Activated CD8-positive, alpha-beta memory T cell treated with anti-CD3 and anti-CD28 coated beads for 36 hours (primary cell): ENCODE data around the gene PRKG1. TPM values are rescaled to one million over a fixed set of nuclear protein-coding genes. Genes with fewer than 3 reads are reported as not detected.

Source experiments
- CTCF ChIA-PET: fragments of 350-600 bp; sonication (Branson Sonifier 250); formaldehyde crosslinking; loops from one replicate; lab custom pipeline; 2021; ENCODE audit warnings: antibody characterized with exemption; lab: Charles Lee
- POLR2A ChIA-PET: fragments of 350-600 bp; sonication (Branson Sonifier 250); formaldehyde crosslinking; loops from one replicate; lab custom pipeline; 2021; ENCODE audit warnings: antibody characterized with exemption; lab: Charles Lee
- total RNA-seq, 2 experiments: library from RNA; stranded (reverse); gene quantifications; one replicate each; pipeline ENCODE4 v1.2.3, GENCODE V29; 2021

PRKG1 gene
- total RNA-seq, 2 experiments from 2014 or later: not detected

DNA sequence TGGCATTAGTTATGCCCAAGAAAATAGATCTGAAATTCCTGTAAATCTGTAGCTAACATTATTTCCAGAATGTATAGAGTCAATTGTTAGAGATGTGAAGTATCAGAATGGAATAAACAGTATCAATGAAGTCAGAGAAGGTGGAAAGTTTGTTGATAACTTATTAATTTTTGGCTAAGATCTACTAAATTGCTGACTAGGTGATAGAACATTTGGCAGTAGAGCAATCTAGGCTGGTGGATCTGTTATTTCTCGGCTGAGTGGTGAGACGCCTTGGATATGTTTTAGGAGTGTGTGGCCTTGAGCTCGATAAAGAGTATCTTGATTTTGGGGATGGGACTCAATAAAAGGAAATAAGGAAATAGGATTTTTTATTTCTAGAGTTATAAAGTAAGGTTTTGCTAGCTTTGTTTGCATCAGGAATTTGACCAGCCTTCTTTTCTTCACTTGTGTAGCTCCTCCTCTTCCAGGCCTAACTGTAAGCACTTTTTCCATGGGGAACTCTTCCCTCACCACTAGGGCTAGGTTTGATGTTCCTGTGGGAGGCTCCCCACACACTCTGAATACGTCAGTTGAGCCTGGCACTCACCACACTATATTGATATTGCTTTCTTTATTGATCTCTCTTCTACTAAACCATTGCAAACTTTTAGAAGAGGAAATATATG, 711.9 kb downstream of the PRKG1 start:
- CTCF ChIA-PET: no interaction called here
- POLR2A ChIA-PET: no interaction called here

DNA sequence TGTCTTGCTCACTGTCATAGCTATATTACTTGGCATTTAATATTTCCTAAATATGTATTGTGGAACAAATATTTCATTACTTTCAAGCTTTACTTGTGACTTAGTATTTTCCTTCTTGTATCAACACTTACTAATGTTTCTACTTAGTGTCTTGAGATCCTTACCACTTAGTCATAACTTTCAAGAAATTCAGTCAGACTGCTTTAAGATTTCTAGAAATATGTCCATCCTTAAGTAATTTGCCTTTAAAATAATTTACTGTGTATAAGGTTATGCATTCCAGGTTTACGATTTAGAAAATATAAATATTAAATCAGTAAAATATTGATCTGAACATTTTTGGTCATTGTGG, 712.4 kb downstream of the PRKG1 start:
- ChIA-PET CTCF (no interaction called here), POLR2A (no interaction called here)

DNA sequence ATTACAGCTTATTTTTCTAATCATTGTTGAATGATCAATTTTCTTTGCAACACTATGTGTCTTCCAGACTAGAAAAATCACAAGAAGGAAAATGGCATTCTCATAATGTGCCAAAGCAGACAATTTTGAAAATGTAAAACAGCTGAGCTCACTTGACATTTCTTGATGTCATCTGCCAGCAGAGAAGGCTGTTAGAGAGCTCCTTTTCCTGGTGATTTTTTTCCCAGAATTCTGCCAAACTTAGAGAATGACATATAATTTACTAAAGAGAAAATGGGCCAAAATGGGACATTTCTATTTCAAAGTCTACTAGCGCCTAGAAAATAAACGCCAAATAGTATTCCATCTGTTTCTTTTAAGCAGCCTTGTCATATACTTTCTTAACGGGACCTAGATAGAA, 714.0 kb downstream of the PRKG1 start:
- ChIA-PET CTCF (no interaction called here), POLR2A (no interaction called here)

GRCh38 chr10:51789118-51789517, 714.8 kb downstream of the PRKG1 start:
- POLR2A ChIA-PET: no interaction called here
- CTCF ChIA-PET: no interaction called here

GRCh38 chr10:51789903-51790302, 715.6 kb downstream of the PRKG1 start:
- ChIA-PET CTCF (no interaction called here), POLR2A (no interaction called here)

DNA sequence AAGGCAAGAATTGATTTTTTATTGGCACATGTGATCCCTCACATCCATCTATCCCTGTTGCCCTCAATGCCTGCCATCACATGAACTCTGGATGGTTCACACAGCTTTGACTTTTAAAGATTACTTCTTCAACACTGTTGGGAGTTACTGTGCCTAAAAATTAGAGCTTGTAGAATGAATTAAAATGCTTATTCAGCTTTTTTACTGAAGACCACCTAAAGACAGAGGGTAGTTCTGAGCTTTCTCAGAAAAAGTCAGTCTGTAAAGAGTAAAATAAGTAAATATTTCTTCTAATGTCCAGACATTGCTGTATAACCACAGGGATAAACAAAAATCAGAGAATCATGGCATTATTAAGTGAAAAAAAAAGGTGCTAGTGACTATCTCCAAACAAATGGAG, 718.4 kb downstream of the PRKG1 start:
- ChIA-PET CTCF (no interaction called here), POLR2A (no interaction called here)

DNA sequence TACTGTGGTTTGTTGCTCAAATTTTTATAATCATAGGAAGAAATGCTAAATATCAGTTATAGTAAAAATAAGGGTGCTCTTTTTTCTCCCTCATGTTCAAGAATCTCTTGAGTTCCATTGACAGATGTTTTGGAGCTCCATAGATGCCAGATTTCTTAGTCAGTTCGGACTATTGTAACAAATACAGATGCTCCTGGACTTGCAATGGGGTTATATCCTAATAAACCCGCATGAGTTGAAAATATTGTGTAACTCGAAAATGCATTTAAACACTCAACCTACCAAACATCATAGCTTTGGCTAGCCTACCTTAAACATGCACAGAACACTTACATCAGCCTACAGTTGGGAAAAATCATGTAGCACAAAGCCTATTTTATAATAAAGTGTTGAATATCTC, 725.8 kb downstream of the PRKG1 start:
- POLR2A ChIA-PET: no interaction called here
- CTCF ChIA-PET: no interaction called here

DNA sequence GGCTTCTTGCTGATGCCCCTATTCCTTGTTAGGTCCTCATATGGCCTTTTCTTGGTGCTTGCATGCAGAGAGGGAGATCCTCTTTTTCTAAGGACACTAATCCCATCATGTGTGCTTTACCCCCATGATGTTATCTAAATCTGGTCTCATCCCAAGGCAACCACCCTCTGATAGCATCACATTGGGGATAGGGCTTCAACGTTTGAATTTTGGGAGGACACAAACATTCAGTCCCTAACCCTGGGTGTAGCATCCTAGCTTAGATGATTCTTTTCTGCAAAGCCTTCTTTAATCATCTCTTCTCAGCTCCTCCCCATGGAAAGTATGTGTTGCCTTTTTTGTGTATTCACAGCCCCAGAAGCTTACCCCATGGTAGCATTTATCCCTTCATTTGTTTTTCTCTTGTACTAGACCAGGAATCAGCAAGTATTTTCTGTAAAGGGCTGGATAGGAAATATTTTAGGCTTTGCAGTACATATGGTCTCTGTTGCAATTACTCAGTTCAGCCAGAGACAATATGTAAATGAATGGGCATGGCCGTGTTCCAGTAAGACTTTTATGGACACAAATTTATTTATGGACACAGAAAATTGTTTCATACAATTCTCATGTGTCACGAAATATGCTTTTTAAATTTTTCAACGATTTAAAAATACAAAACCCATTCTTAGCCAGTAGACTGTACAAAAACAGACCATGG, 726.6 kb downstream of the PRKG1 start:
- ChIA-PET POLR2A (no interaction called here), CTCF (no interaction called here)

GRCh38 chr10:51802030-51802429, 727.7 kb downstream of the PRKG1 start:
- CTCF ChIA-PET: no interaction called here
- POLR2A ChIA-PET: no interaction called here

- POLR2A ChIA-PET: no interaction called here
- CTCF ChIA-PET: no interaction called here
Observed at GRCh38 chr10:51804866-51805265, 730.6 kb downstream of the PRKG1 start.

- ChIA-PET CTCF (no interaction called here), POLR2A (no interaction called here)
Observed at GRCh38 chr10:51806079-51806835, 732.0 kb downstream of the PRKG1 start.

DNA sequence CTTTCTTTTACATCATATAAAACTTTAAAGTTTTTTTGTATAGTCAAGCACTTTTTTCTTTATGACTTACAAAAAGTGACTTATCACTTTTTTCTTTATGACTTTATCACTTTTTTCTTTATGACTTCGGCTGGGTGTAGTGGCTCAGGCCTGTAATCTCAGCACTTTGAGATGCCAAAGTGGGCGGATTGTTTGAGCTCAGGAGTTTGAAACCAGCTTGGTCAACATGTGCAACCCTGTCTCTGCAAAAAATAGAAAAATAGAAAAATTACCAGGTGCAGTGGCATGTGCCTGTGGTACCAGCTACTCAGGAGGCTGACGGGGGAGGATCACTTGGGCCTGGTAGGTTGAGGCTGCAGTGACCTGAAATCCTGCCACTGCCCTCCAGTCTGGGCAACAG, 733.9 kb downstream of the PRKG1 start:
- ChIA-PET POLR2A (interaction anchor here (0.7 kb wide), 1 partner anchor 161 kb away, joined by 3 read pairs; no protein-coding TSS in a partner anchor), CTCF (no interaction called here)

GRCh38 chr10:51815723-51816122, 741.4 kb downstream of the PRKG1 start:
- POLR2A ChIA-PET: no interaction called here
- CTCF ChIA-PET: no interaction called here

DNA sequence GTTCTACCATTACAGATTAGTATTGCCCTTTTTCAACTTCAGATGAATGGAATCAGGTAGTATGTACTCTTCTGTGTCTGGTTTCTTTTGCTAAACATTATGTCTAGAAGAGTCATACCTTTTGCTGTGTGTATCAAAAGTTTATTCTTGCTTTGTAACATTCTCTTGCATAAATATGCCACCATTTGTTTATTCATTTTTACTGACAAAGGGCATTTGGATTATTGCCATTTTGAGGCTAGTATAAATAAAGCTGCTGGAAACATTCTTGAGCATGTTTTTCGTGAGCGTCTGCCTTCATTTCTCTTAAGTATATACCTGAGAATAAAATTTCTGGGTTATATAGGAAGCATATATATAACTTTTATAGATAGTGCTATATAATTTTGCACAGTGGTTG, 746.8 kb downstream of the PRKG1 start:
- CTCF ChIA-PET: no interaction called here

GRCh38 chr10:51821745-51822144, 747.5 kb downstream of the PRKG1 start:
- CTCF ChIA-PET: no interaction called here
- POLR2A ChIA-PET: no interaction called here

More for the DNA sequence above, 746.8 kb downstream of the PRKG1 start:
- POLR2A ChIA-PET: no interaction called here

DNA sequence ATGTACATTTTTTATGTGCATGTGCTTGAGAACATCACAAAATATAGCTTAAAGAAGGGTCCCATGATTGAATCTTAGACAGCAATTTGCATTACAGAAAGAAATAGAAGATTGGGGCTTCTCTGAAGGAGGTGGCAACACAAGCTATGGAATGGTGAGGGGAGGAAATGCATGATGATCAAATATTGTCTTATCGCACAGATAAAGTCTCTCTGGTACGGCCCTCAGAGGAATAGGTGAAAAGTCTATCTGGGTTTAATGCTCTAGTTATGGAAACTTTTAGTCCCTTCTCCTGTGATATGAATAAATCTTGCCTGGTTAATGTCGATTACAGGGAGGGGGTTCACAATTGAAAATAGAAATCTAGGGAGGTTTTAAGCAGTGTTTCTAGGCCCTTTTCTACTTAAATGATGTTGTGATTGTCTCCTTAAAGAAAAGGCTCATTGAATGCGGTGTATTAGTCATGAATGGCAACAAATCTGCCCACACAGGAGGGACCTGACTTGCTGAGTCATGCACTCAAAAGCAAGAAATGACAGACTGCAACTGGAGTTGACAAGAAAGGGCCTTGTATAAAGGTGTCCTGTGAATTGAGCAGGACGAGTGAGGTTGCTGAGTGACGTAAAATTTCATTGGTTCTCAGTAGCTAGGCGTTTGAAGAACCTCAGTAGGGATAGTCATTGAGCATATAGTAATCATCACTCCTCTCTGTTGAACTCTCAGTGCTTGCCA, 758.5 kb downstream of the PRKG1 start:
- ChIA-PET POLR2A (no interaction called here), CTCF (no interaction called here)

DNA sequence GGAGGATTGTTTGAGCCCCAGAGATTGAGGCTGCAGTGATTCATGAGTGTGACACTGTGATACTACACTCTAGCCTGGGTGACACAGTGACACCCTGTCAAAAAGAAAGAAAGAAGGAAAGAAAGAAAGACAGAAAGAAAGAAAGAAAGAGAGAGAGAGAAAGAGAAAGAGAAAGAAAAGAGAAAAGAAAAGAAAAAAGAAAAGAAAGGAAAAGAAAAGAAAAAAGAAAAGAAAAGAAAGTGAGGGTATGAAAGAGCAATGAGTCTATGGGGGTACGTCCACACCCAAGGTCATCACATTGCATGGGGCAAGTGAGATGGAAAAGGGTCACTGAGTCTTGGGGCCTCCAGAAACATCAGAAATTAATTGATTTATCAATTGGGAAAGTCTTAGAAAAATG, 760.3 kb downstream of the PRKG1 start:
- CTCF ChIA-PET: no interaction called here
- POLR2A ChIA-PET: no interaction called here

- ChIA-PET POLR2A (no interaction called here), CTCF (no interaction called here)
Observed at GRCh38 chr10:51838471-51838870, 764.2 kb downstream of the PRKG1 start.

GRCh38 chr10:51843966-51844365, 769.7 kb downstream of the PRKG1 start:
- CTCF ChIA-PET: no interaction called here
- POLR2A ChIA-PET: no interaction called here

DNA sequence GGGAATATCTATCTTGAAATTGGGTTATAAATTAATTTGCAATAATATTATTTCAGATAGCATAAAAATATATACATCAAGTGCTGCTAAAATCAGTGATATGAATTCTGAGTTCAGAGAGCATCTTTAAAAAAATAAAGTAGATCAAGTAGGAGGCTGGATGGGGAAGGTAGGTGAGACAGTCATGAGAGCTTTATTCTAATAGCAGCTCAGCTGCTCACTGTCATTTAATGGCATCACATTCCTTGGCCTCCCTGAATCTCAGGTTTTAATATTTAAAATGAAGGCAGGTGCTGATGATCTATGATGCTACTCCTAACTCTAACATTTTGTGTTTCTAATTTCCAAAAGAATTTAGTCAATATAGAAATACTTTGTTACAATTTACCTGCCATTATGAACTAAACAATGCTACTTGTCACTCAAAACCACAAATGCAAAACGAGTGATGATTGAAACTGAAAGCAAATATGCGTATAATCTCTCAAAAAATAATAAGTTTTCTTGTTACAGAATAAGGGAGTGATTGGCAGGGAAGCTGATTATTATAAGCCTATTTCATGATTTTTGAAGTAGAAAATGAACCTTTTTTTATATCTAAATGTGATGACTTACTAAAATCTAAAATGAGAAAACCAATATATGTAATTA, 772.7 kb downstream of the PRKG1 start:
- ChIA-PET POLR2A (no interaction called here), CTCF (no interaction called here)
